ENCODE data around the gene RBM4.

The RBM4 gene

GRCh38 chr11:66659763-66660162 is 21.3 kb downstream of the RBM4 start:
- no peak for DNase-seq (ENCODE audit: low spot score)

GRCh38 chr11:66663741-66664296 is 25.3 kb downstream of the RBM4 start:
- no peak for DNase-seq (ENCODE audit: low spot score)

GRCh38 chr11:66665369-66665768 is 26.9 kb downstream of the RBM4 start:
- DNase-seq (ENCODE audit: low spot score), result no peak

GRCh38 chr11:66670816-66671215 is 32.3 kb downstream of the RBM4 start:
- DNase-seq (ENCODE audit: low spot score), result no peak

DNA sequence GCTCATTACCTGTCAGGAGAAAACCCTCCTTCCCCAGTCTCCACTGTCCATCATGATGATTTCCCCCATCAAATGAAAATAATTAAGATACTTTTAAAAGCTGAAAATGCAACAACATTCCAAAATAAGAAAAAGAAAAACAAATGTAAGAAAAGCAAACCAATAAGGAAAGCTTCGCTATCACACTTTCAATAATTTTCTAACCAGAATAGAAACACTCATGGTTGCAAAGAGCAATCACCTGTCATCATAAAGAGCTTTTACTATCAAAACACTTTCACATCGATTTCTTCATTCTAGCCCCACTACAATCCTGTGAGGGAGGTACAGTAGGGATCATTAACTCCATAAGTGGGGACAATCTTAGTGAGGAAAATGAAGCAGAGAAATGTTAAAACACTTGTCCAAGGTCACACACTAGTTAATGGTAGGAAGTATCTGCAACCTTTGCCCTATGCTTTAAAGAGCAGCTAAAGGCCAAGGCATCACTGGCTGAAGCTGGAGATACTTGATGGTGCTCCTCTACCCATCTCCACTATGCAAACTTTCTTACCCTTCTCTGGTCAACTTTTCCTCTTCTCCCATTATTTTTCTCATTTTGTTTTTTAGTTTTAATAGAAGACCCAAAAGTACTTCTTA is 36.6 kb downstream of the RBM4 start:
- no peak for DNase-seq (ENCODE audit: low spot score)

- DNase-seq (ENCODE audit: low spot score), result no peak
Measured at GRCh38 chr11:66676282-66676919, 37.9 kb downstream of the RBM4 start.

- DNase-seq (ENCODE audit: low spot score), result no peak
Measured at GRCh38 chr11:66676931-66677598, 38.6 kb downstream of the RBM4 start.

GRCh38 chr11:66677599-66678375 is 39.3 kb downstream of the RBM4 start, which contains the start of gene RBM4B:
TSS of gene RBM4B (minus strand) at chr11:66677887. CDS start at chr11:66677079, 808 bp downstream.
- peak; percentile 95 for DNase-seq (ENCODE audit: low spot score)

GRCh38 chr11:66680966-66681645 is 42.6 kb downstream of the RBM4 start:
- DNase-seq (ENCODE audit: low spot score), result no peak

DNA sequence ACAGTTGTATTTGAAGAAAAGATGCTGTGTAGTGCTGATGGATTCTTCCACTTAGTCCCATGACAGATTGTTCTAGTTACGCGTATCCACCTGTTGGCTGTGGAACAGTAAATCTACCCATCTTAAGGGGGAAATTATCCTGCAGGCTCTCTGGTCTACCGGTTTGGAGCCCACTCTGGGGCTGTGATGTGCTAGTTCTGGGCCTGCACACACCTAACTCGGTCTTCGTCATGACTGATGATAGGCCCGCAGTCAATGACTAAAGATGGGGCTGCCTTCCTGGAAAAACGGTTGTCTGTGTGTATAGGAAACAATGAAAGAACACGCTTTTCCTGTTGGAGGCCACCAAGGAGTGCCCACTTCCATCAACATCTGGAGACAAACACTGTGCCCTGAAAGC is 45.4 kb downstream of the RBM4 start:
- DNase-seq (ENCODE audit: low spot score), result no peak

DNA sequence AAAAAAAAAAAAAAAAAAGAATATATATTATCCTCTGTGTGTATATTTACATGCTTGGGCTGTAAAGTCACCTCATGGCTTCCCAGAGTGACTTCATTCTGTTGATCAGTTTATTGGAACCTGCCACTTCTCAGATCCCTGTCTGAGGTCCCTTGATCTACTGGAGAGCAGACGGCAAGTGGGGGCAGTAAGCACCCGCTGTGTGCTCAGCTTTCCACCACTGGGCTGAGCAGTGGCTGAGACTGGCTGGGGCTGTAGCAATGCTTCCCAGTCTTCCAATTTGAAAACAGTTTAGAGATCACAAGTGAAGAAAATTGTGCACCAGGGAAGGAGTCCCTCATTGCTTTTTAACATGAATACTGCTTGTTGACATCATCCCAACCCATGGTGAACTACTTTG is 46.1 kb downstream of the RBM4 start:
- no peak for DNase-seq (ENCODE audit: low spot score)

DNA sequence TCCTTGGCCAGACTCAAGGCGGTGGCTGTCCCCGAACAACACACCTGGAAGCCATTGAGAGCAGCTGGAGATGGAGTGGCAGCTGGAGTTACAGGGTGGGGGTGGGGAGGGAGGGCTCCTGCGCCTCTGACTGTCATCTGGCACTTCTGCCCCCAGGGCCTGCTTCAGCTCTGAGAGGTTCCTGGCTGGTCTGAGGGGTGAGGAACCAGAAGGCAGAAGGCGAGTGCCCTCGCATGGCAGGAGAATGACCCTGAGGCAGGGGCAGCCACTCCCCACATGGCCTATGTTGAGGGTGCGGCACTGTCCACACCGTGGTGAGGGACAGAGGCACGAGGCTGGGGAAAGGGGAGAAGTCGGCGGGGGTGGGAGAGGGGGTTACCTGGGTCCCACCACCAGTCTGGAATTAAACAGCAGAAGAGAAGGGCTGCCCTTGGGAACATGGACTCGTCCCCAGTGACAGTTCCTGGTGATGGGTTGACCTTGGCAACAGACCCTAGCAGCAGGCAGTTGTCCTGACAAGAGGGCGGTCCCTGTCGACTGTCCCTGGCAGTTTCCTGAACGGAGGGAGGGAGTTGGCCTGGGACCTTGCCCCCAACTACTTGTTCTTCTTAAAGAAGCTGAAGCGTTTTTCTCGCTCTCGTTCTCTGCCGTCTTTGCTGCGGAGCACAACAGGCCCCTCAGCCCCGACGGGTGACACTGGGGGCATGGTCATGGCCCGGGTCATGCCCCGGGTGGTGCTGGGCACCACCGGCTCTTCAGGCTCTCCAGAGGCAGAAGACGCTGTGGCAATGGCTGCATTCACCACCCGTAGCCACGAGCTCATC is 47.0 kb downstream of the RBM4 start:
- DNase-seq (ENCODE audit: low spot score), result no peak

DNA sequence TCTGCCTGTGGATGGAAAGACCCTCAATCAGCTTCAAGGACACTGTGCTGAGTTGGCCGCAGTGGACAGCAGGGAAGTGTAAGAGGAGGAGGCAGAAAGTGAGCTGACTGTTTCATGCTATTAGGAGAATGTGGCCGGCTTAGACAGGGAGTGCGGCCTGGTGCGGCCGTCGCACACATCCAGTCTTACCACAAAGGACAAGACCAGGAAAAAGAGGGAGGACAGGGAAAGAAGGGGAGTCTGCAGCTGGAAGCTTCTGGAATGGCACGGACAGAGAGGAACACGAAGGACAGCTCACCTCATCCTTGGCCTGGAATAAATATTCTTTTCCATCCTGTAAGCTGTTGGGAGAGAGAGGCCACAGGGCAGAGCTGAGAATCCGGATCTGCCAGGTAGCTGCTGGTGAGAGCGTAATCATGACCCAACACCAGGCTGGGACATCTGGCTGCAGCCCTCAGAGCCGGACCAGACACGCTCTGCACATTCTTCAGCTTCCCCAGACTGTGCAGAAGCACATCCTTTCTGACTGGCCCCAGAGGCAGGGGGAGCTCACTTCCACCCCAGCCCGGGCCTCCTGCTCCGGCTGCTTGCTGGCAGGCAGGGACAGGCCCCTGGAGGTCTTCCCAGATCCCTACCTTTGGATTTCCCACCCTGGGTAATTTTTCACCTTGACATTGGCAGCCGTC is 47.7 kb downstream of the RBM4 start:
- DNase-seq (ENCODE audit: low spot score), result no peak

GRCh38 chr11:66686801-66687750 is 48.6 kb downstream of the RBM4 start:
- DNase-seq (ENCODE audit: low spot score), result no peak

DNA sequence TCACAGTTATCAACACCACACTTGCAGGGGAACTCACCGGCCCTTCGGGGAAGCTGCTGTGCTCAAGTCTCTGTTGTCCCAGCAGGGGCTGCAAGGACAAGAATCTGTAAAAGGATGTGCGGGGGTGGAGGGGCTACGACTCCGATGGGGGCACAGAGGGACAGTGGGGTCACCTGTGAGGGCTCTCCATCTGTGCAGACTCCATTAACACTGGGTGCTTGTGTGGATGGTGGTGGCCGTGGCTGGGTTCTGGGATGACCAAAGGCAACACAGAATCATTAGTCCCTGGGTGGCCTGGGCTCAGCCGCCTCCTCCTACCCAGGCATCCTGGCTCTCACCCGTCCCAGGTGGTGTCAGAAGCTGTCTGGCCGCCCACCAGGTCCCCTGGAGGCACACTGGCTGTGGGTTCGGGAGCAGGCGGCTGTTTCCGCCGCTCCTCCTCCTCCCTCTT is 49.4 kb downstream of the RBM4 start:
- DNase-seq (ENCODE audit: low spot score), result no peak

- no peak for DNase-seq (ENCODE audit: low spot score)
Measured at GRCh38 chr11:66688561-66689534, 50.3 kb downstream of the RBM4 start.

- no peak for DNase-seq (ENCODE audit: low spot score)
Measured at GRCh38 chr11:66689661-66690590, 51.4 kb downstream of the RBM4 start.

Data from CD4-positive, alpha-beta T cell treated with Interleukin-15 for 4 hours (primary cell).